Measurements from ENCODE around the gene TTLL9.

Gene TTLL9

GRCh38 chr20:31845300-31845863 is 25.1 kb upstream of the TTLL9 start, which contains the start of gene FOXS1:
TSS of gene FOXS1 (minus strand) at chr20:31845604. CDS start at chr20:31845542, 62 bp downstream.
- no peak for TF ChIP-seq CTCF (conservative IDR thresholded peaks at IDR 0.05; ENCODE audit: low read depth, low read length)
- H2AFZ ChIP-seq (ENCODE audit: low read depth), result no peak within 1 kb of the TSS
- H4K20me1 ChIP-seq (ENCODE audit: insufficient read depth), result no peaks in the 10 kb centered on the region
- H3K79me2 ChIP-seq (ENCODE audit: insufficient read depth, low read depth), result no peaks in the 10 kb centered on the region
- peaks cover 20% of the 10 kb centered on the region for H3K4me1 ChIP-seq (ENCODE audit: low read depth, poor library complexity, severe bottlenecking)
- no peak within 1 kb of the TSS for H3K27ac ChIP-seq
- peak within 1 kb of the TSS; percentile 29; the same call in 1 of the 2 replicates for H3K4me2 ChIP-seq
- no peak within 1 kb of the TSS for H3K4me3 ChIP-seq (IDR thresholded peaks at IDR 0.05; ENCODE audit: insufficient read depth, low read depth, low read length)
- H3K36me3 ChIP-seq (ENCODE audit: insufficient read depth), result no peaks in the 10 kb centered on the region
- H3K9ac ChIP-seq, result no peak within 1 kb of the TSS
- H3K27me3 ChIP-seq (ENCODE audit: insufficient read depth, low read depth), result peaks cover 54% of the 10 kb centered on the region

- Histone ChIP-seq H3K79me2 (ENCODE audit: insufficient read depth, low read depth) (no peaks in the 10 kb centered on the region), H3K9ac (no peak overlapping the region)
These were observed 23.7 kb upstream of the TTLL9 start for GRCh38 chr20:31846793-31847138.

GRCh38 chr20:31848088-31848999 is 22.1 kb upstream of the TTLL9 start:
- Histone ChIP-seq H3K4me1 (ENCODE audit: low read depth, poor library complexity, severe bottlenecking) (peaks cover 26% of the 10 kb centered on the region), H3K79me2 (ENCODE audit: insufficient read depth, low read depth) (no peaks in the 10 kb centered on the region), H3K4me2 (no peak overlapping the region), H4K20me1 (ENCODE audit: insufficient read depth) (no peaks in the 10 kb centered on the region), H3K27me3 (ENCODE audit: insufficient read depth, low read depth) (peaks cover 63% of the 10 kb centered on the region), H3K36me3 (ENCODE audit: insufficient read depth) (no peaks in the 10 kb centered on the region), H2AFZ (ENCODE audit: low read depth) (no peak overlapping the region), H3K9ac (no peak overlapping the region), H3K4me3 (IDR thresholded peaks at IDR 0.05; ENCODE audit: insufficient read depth, low read depth, low read length) (no peak overlapping the region), H3K27ac (no peak overlapping the region)
- TF ChIP-seq CTCF (conservative IDR thresholded peaks at IDR 0.05; ENCODE audit: low read depth, low read length), result no peak

More at GRCh38 chr20:31846793-31847138, 23.7 kb upstream of the TTLL9 start:
- peak; percentile 48; the same call in 1 of the 2 replicates for TF ChIP-seq CTCF (conservative IDR thresholded peaks at IDR 0.05; ENCODE audit: low read depth, low read length)
- Histone ChIP-seq H2AFZ (ENCODE audit: low read depth) (no peak overlapping the region), H3K4me3 (IDR thresholded peaks at IDR 0.05; ENCODE audit: insufficient read depth, low read depth, low read length) (no peak overlapping the region), H3K27ac (no peak overlapping the region), H3K27me3 (ENCODE audit: insufficient read depth, low read depth) (peaks cover 67% of the 10 kb centered on the region), H3K4me1 (ENCODE audit: low read depth, poor library complexity, severe bottlenecking) (peaks cover 20% of the 10 kb centered on the region), H3K4me2 (peak overlapping the region; percentile 29; the same call in 1 of the 2 replicates), H3K36me3 (ENCODE audit: insufficient read depth) (no peaks in the 10 kb centered on the region), H4K20me1 (ENCODE audit: insufficient read depth) (no peaks in the 10 kb centered on the region)

- Histone ChIP-seq H3K79me2 (ENCODE audit: insufficient read depth, low read depth) (no peaks in the 10 kb centered on the region), H3K4me3 (IDR thresholded peaks at IDR 0.05; ENCODE audit: insufficient read depth, low read depth, low read length) (no peak overlapping the region), H3K4me1 (ENCODE audit: low read depth, poor library complexity, severe bottlenecking) (peaks cover 26% of the 10 kb centered on the region), H3K27ac (no peak overlapping the region), H2AFZ (ENCODE audit: low read depth) (no peak overlapping the region), H4K20me1 (ENCODE audit: insufficient read depth) (no peaks in the 10 kb centered on the region), H3K9ac (no peak overlapping the region), H3K36me3 (ENCODE audit: insufficient read depth) (no peaks in the 10 kb centered on the region), H3K4me2 (no peak overlapping the region), H3K27me3 (ENCODE audit: insufficient read depth, low read depth) (peaks cover 67% of the 10 kb centered on the region)
- TF ChIP-seq CTCF (conservative IDR thresholded peaks at IDR 0.05; ENCODE audit: low read depth, low read length), result no peak
These were observed 21.0 kb upstream of the TTLL9 start for GRCh38 chr20:31849306-31849930.

All from KMS-11 (cell line).